Adipocyte (in vitro differentiated cells): ENCODE measurements around the gene CCDC83.
"Not testable (repeated sequence)": the region's sequence is repeated elsewhere in the genome, so short reads cannot be mapped to it uniquely, and the experiment has no call there.

Experiments
- DNase-seq: peaks from one replicate; pipeline ENCODE4 v3.0.0-alpha.2; 2015; ENCODE audit warnings: low read depth
- H3K27me3 ChIP-seq: replicated peaks from 2 replicates; pipeline ENCODE4 v1.7.0; 2013; ENCODE audit warnings: mild to moderate bottlenecking, low read length, moderate library complexity; ENCODE audit not compliant: control insufficient read depth, insufficient read depth
- H3K36me3 ChIP-seq: 2 replicates; pipeline ENCODE4 v1.7.0; 2013; ENCODE audit warnings: low read length, mild to moderate bottlenecking, moderate library complexity; ENCODE audit not compliant: control insufficient read depth, insufficient read depth, severe bottlenecking
- H3K4me1 ChIP-seq: 2 replicates; pipeline ENCODE4 v1.7.0; 2013; ENCODE audit warnings: mild to moderate bottlenecking, low read length, moderate library complexity; ENCODE audit not compliant: control insufficient read depth, insufficient read depth
- H3K4me3 ChIP-seq: 2 replicates; pipeline ENCODE4 v1.7.0; 2013; ENCODE audit warnings: mild to moderate bottlenecking, low read length, moderate library complexity
- H3K9ac ChIP-seq: 2 replicates; pipeline ENCODE4 v1.7.0; 2013; ENCODE audit warnings: mild to moderate bottlenecking, low read length, moderate library complexity
- H3K9me3 ChIP-seq: 2 replicates; pipeline ENCODE4 v1.7.0; 2013; ENCODE audit warnings: mild to moderate bottlenecking, low read length, moderate library complexity; ENCODE audit not compliant: control insufficient read depth

The CCDC83 gene

GRCh38 chr11:85854557-85855340, 434 bp upstream of the CCDC83 start:
- Histone ChIP-seq H3K27me3 (no peaks in the 10 kb centered on the region), H3K4me3 (peak overlapping the region; percentile 98), H3K4me1 (peaks cover 8% of the 10 kb centered on the region), H3K9ac (peak overlapping the region; percentile 96), H3K36me3 (no peaks in the 10 kb centered on the region), H3K9me3 (no peaks in the 10 kb centered on the region)
- DNase-seq, result peak; percentile 94

GRCh38 chr11:85857098-85857497, 1.9 kb downstream of the CCDC83 start:
- H3K4me1 ChIP-seq, result peaks cover 8% of the 10 kb centered on the region
- no peak overlapping the region for H3K9ac ChIP-seq
- no peaks in the 10 kb centered on the region for H3K9me3 ChIP-seq
- no peaks in the 10 kb centered on the region for H3K27me3 ChIP-seq
- no peak for DNase-seq
- H3K4me3 ChIP-seq, result no peak overlapping the region
- no peaks in the 10 kb centered on the region for H3K36me3 ChIP-seq

- H3K9me3 ChIP-seq, H3K4me3 ChIP-seq, H3K36me3 ChIP-seq, DNase-seq, H3K27me3 ChIP-seq, H3K4me1 ChIP-seq, H3K9ac ChIP-seq: not testable (repeated sequence)
These were observed 4.4 kb downstream of the CCDC83 start for GRCh38 chr11:85859541-85859940.

GRCh38 chr11:85863855-85864254, 8.7 kb downstream of the CCDC83 start:
- DNase-seq, result no peak
- Histone ChIP-seq H3K4me3 (no peak overlapping the region), H3K27me3 (no peaks in the 10 kb centered on the region), H3K9me3 (no peaks in the 10 kb centered on the region), H3K36me3 (no peaks in the 10 kb centered on the region), H3K9ac (no peak overlapping the region), H3K4me1 (no peaks in the 10 kb centered on the region)

GRCh38 chr11:85866137-85866827, 11.1 kb downstream of the CCDC83 start:
- Histone ChIP-seq H3K4me3 (no peak overlapping the region), H3K27me3 (no peaks in the 10 kb centered on the region), H3K9ac (no peak overlapping the region), H3K36me3 (no peaks in the 10 kb centered on the region), H3K4me1 (no peaks in the 10 kb centered on the region), H3K9me3 (no peaks in the 10 kb centered on the region)
- DNase-seq, result no peak

- H3K4me3 ChIP-seq, result no peak overlapping the region
- H3K4me1 ChIP-seq, result no peaks in the 10 kb centered on the region
- DNase-seq, result peak; percentile 20
- no peak overlapping the region for H3K9ac ChIP-seq
- no peaks in the 10 kb centered on the region for H3K27me3 ChIP-seq
- no peaks in the 10 kb centered on the region for H3K36me3 ChIP-seq
- H3K9me3 ChIP-seq, result no peaks in the 10 kb centered on the region
These were observed 12.6 kb downstream of the CCDC83 start for GRCh38 chr11:85867751-85868150.

- Histone ChIP-seq H3K4me1 (peaks cover 3% of the 10 kb centered on the region), H3K4me3 (no peak overlapping the region), H3K36me3 (no peaks in the 10 kb centered on the region), H3K9ac (no peak overlapping the region), H3K27me3 (no peaks in the 10 kb centered on the region), H3K9me3 (no peaks in the 10 kb centered on the region)
- DNase-seq, result no peak
These were observed 14.6 kb downstream of the CCDC83 start for GRCh38 chr11:85869781-85870180.

- DNase-seq, result peak; percentile 25
- H3K9ac ChIP-seq, result no peak overlapping the region
- H3K4me1 ChIP-seq, result peaks cover 9% of the 10 kb centered on the region
- H3K36me3 ChIP-seq, result no peaks in the 10 kb centered on the region
- H3K4me3 ChIP-seq, result no peak overlapping the region
- no peaks in the 10 kb centered on the region for H3K27me3 ChIP-seq
- no peaks in the 10 kb centered on the region for H3K9me3 ChIP-seq
These were observed 19.1 kb downstream of the CCDC83 start for GRCh38 chr11:85874265-85874664.

GRCh38 chr11:85875505-85875904, 20.3 kb downstream of the CCDC83 start:
- no peak overlapping the region for H3K9ac ChIP-seq
- peaks cover 9% of the 10 kb centered on the region for H3K4me1 ChIP-seq
- H3K9me3 ChIP-seq, result no peaks in the 10 kb centered on the region
- peak; percentile 68 for DNase-seq
- no peaks in the 10 kb centered on the region for H3K36me3 ChIP-seq
- no peaks in the 10 kb centered on the region for H3K27me3 ChIP-seq
- no peak overlapping the region for H3K4me3 ChIP-seq

GRCh38 chr11:85884581-85885021, 29.4 kb downstream of the CCDC83 start:
- no peaks in the 10 kb centered on the region for H3K27me3 ChIP-seq
- peak; percentile 50 for DNase-seq
- H3K9me3 ChIP-seq, result no peaks in the 10 kb centered on the region
- H3K9ac ChIP-seq, result no peak overlapping the region
- peaks cover 35% of the 10 kb centered on the region for H3K4me1 ChIP-seq
- no peak overlapping the region for H3K4me3 ChIP-seq
- no peaks in the 10 kb centered on the region for H3K36me3 ChIP-seq

- H3K4me3 ChIP-seq, result peak overlapping the region; percentile 24
These were observed 31.2 kb downstream of the CCDC83 start for GRCh38 chr11:85886089-85887056.

More at GRCh38 chr11:85886089-85887056, 31.2 kb downstream of the CCDC83 start:
- DNase-seq, result peak; percentile 88
- no peak overlapping the region for H3K9ac ChIP-seq
- no peaks in the 10 kb centered on the region for H3K9me3 ChIP-seq
- peaks cover 45% of the 10 kb centered on the region for H3K4me1 ChIP-seq
- no peaks in the 10 kb centered on the region for H3K27me3 ChIP-seq
- H3K36me3 ChIP-seq, result no peaks in the 10 kb centered on the region
